ENCODE data around the gene VASP. TPM values are rescaled to one million over a fixed set of nuclear protein-coding genes. Genes with fewer than 3 reads are reported as not detected.
A peak's percentile ranks its signal among the peaks of the same experiment; 100 is the strongest.

The VASP gene
- total and polyA plus RNA-seq, 2 donors (not counting 3 experiments of a cell fraction or from before 2014, with no cell fraction given) = 94.3 to 154 TPM

DNA sequence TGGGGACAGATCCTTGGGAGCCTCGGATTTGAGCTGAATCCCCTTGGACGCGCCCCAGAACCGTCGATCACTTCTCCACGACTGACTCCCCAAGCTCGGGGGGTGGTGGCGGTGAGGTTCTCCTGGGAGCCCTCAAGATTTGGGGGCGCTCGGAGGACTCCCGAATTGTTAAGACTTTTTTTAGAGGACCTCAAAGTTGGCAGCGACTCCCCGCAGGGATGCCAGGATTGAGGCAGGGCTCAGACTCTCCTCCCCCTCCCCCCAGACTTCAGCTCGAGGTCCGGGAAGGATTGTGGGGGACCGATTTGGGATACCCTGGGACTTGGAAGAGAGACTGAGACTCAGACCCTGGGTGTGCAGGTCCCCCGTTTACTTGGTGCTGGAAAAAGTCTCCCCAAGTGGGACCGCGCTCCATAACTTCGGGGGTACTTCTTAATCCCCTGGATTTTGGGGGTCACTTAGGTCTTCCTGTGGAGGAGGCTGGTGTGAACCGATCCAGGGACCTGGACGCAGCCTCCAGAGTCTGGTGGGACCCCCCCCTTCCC is 665 bp downstream of the VASP start:
- dilution Hi-C loops (cut with MboI; ENCODE audit: extremely low pct_ligation_motif_present, low sequenced_read_pairs) = no loop called here

More for the DNA sequence above, 665 bp downstream of the VASP start:
- ChIA-PET CTCF (interaction anchor here (0.9 to 1.7 kb wide), 7 partner anchors 9 to 135 kb away, joined by 3 to 6 read pairs (median 3); no protein-coding TSS in a partner anchor), POLR2A (interaction anchor here (0.7 to 1.0 kb wide), 2 partner anchors 29 to 90 kb away, joined by 4 to 7 read pairs; no protein-coding TSS in a partner anchor)
- TF ChIP-seq MYC (IDR thresholded peaks at IDR 0.05; ENCODE audit: low read depth, low read length) (no peak), GATA2 (IDR thresholded peaks at IDR 0.05; ENCODE audit: insufficient read depth, insufficient read length, low read depth, low read length) (no peak), FOS (IDR thresholded peaks at IDR 0.05; ENCODE audit: borderline replicate concordance, insufficient read depth, low read length) (no peak), POLR2AphosphoS5 (IDR thresholded peaks at IDR 0.05; ENCODE audit: insufficient read depth, low read depth, low read length) (no peak), POLR2A (IDR thresholded peaks at IDR 0.05; ENCODE audit: low read depth, low read length) (no peak), JUN (IDR thresholded peaks at IDR 0.05; ENCODE audit: borderline replicate concordance, insufficient read depth, insufficient read length, low read depth) (no peak), EZH2 (IDR thresholded peaks at IDR 0.05; ENCODE audit: borderline replicate concordance, low read depth, low read length, severe bottlenecking) (no peak)
- TF ChIP-seq, protein P1, sequence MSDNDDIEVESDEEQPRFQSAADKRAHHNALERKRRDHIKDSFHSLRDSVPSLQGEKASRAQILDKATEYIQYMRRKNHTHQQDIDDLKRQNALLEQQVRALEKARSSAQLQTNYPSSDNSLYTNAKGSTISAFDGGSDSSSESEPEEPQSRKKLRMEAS (IDR thresholded peaks at IDR 0.05; ENCODE audit: insufficient read depth, insufficient read length) = no peak
- TF ChIP-seq, protein P2, sequence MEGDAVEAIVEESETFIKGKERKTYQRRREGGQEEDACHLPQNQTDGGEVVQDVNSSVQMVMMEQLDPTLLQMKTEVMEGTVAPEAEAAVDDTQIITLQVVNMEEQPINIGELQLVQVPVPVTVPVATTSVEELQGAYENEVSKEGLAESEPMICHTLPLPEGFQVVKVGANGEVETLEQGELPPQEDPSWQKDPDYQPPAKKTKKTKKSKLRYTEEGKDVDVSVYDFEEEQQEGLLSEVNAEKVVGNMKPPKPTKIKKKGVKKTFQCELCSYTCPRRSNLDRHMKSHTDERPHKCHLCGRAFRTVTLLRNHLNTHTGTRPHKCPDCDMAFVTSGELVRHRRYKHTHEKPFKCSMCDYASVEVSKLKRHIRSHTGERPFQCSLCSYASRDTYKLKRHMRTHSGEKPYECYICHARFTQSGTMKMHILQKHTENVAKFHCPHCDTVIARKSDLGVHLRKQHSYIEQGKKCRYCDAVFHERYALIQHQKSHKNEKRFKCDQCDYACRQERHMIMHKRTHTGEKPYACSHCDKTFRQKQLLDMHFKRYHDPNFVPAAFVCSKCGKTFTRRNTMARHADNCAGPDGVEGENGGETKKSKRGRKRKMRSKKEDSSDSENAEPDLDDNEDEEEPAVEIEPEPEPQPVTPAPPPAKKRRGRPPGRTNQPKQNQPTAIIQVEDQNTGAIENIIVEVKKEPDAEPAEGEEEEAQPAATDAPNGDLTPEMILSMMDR (IDR thresholded peaks at IDR 0.05; ENCODE audit: extremely low read depth in 1 of 2, insufficient read depth in 1 of 2, low read depth in 1 of 2, low read length in 2 of 2) = no peak
- BruUV-seq (replicated peaks) = TSS peak; percentile 30
- intact Hi-C loops (cut with micrococcal nuclease) = loop anchor here (2.0 kb wide), 3 partner anchors 15 to 23 kb away; no protein-coding TSS in a partner anchor
- Histone ChIP-seq H3K9me1 (replicated peaks; ENCODE audit: control insufficient read depth, extremely low read depth, insufficient read depth, low read length) (no peaks in the 10 kb centered on the region), H4K20me1 (replicated peaks; ENCODE audit: control insufficient read depth, extremely low read depth, insufficient read depth, low read length) (no peaks in the 10 kb centered on the region), H3K4me2 (ENCODE audit: insufficient read depth, low read length) (peak overlapping the region; percentile 77), H3K9ac (replicated peaks; ENCODE audit: extremely low read depth, insufficient read depth, low read length) (peak overlapping the region; percentile 87), H3K9me3 (replicated peaks; ENCODE audit: control insufficient read depth, insufficient read depth, low read length) (no peaks in the 10 kb centered on the region), H3K4me1 (ENCODE audit: control insufficient read depth, extremely low read depth, insufficient read depth, low read length) (peaks cover 25% of the 10 kb centered on the region), H2AFZ (ENCODE audit: low read depth, low read length) (no peak overlapping the region), H3K27ac (ENCODE audit: insufficient read depth, low read depth, low read length) (peak overlapping the region; percentile 69), H3K79me2 (ENCODE audit: control insufficient read depth, insufficient read depth, low read length) (peaks cover 58% of the 10 kb centered on the region), H3K27me3 (ENCODE audit: control insufficient read depth in 2 of 2, insufficient read depth in 2 of 2, low read length in 2 of 2) (no peaks in the 10 kb centered on the region), H3K4me3 (replicated peaks in 1 of 3; ENCODE audit: insufficient read depth in 1 of 3, low read depth in 1 of 3, low read length in 3 of 3) (peak overlapping the region; percentile 92 to 100 (median 96)), H3K36me3 (ENCODE audit: control insufficient read depth in 2 of 2, extremely low read depth in 1 of 2, insufficient read depth in 2 of 2, low read length in 2 of 2) (peaks cover 0 to 3% of the 10 kb centered on the region in 2 experiments)
- FAIRE-seq (no peak), DNase-seq (ENCODE audit: low read depth, low spot score) (peak; percentile 24)
